Fibroblast of mammary gland (primary cell): ENCODE data around the gene SPDEF.

ENCODE experiments used
- DNase-seq: peaks from one replicate; pipeline ENCODE4 v3.0.0-alpha.2; 2010; ENCODE audit warnings: low read depth
- H3K4me3 ChIP-seq: 2 replicates; pipeline ENCODE4 v1.5.1; 2011; ENCODE audit warnings: low read depth, mild to moderate bottlenecking, low read length, moderate library complexity; ENCODE audit not compliant: control insufficient read depth
- CTCF ChIP-seq: conservative IDR thresholded peaks from 2 replicates; pipeline ENCODE4 v1.5.1; 2011; ENCODE audit warnings: low read depth, low read length, inconsistent platforms; ENCODE audit not compliant: control insufficient read depth, insufficient read depth

SPDEF gene

GRCh38 chr6:34529665-34530327 lies 26.3 kb downstream of the SPDEF start:
- no peak for TF ChIP-seq CTCF

GRCh38 chr6:34528996-34529664 lies 27.0 kb downstream of the SPDEF start:
- TF ChIP-seq CTCF: no peak
- H3K4me3 ChIP-seq: no peak overlapping the region
- no peak for DNase-seq

More at GRCh38 chr6:34529665-34530327, 26.3 kb downstream of the SPDEF start:
- DNase-seq: no peak
- H3K4me3 ChIP-seq: no peak overlapping the region

GRCh38 chr6:34527751-34528670 lies 28.1 kb downstream of the SPDEF start:
- no peak for DNase-seq
- TF ChIP-seq CTCF: no peak
- no peak overlapping the region for H3K4me3 ChIP-seq

- TF ChIP-seq CTCF: peak; percentile 47
- peak overlapping the region; percentile 27 for H3K4me3 ChIP-seq
- peak; percentile 85 for DNase-seq
Observed at GRCh38 chr6:34526992-34527728, 29.0 kb downstream of the SPDEF start.

GRCh38 chr6:34526241-34526972 lies 29.7 kb downstream of the SPDEF start:
- no peak for DNase-seq
- no peak overlapping the region for H3K4me3 ChIP-seq
- TF ChIP-seq CTCF: no peak
